Activated T-helper 9 cell treated with anti-CD3 and anti-CD28 coated beads, Interleukin-2, amount 50 U/mL, for 16 hours (primary cell): ENCODE data around the gene CSRNP3.
"Not testable (repeated sequence)": the region's sequence is repeated elsewhere in the genome, so short reads cannot be mapped to it uniquely, and the experiment has no call there.

Experiments
- DNase-seq: peaks from one replicate; pipeline ENCODE4 v3.0.0-alpha.2; 2020; ENCODE audit warnings: low read depth

Gene CSRNP3

GRCh38 chr2:165590999-165591398 lies 121.5 kb downstream of the CSRNP3 start:
- not testable (repeated sequence) for DNase-seq

GRCh38 chr2:165593081-165593480 lies 123.6 kb downstream of the CSRNP3 start:
- no peak for DNase-seq

- no peak for DNase-seq
These were observed 124.9 kb downstream of the CSRNP3 start for GRCh38 chr2:165594231-165594934.

- no peak for DNase-seq
These were observed 125.4 kb downstream of the CSRNP3 start for GRCh38 chr2:165594935-165595255.

GRCh38 chr2:165596788-165597187 lies 127.3 kb downstream of the CSRNP3 start:
- DNase-seq, result no peak

- no peak for DNase-seq
These were observed 131.8 kb downstream of the CSRNP3 start for GRCh38 chr2:165601065-165601830.

- no peak for DNase-seq
These were observed 132.5 kb downstream of the CSRNP3 start for GRCh38 chr2:165601928-165602521.

- DNase-seq, result no peak
These were observed 140.2 kb downstream of the CSRNP3 start for GRCh38 chr2:165609672-165610071.

- DNase-seq, result no peak
These were observed 141.1 kb downstream of the CSRNP3 start for GRCh38 chr2:165610591-165611029.

GRCh38 chr2:165617741-165618481 lies 148.4 kb downstream of the CSRNP3 start:
- DNase-seq, result no peak

GRCh38 chr2:165618806-165619205 lies 149.3 kb downstream of the CSRNP3 start:
- DNase-seq, result no peak

GRCh38 chr2:165621086-165621560 lies 151.6 kb downstream of the CSRNP3 start:
- no peak for DNase-seq

- no peak for DNase-seq
These were observed 153.7 kb downstream of the CSRNP3 start for GRCh38 chr2:165623161-165623560.

- DNase-seq, result no peak
These were observed 154.4 kb downstream of the CSRNP3 start for GRCh38 chr2:165623783-165624469.

GRCh38 chr2:165624470-165624800 lies 154.9 kb downstream of the CSRNP3 start:
- no peak for DNase-seq

- DNase-seq, result no peak
These were observed 158.0 kb downstream of the CSRNP3 start for GRCh38 chr2:165627470-165627869.

- DNase-seq, result no peak
These were observed 160.3 kb downstream of the CSRNP3 start for GRCh38 chr2:165629776-165630175.

GRCh38 chr2:165630236-165630635 lies 160.7 kb downstream of the CSRNP3 start:
- no peak for DNase-seq

- DNase-seq, result no peak
These were observed 161.6 kb downstream of the CSRNP3 start for GRCh38 chr2:165631089-165631488.

GRCh38 chr2:165632594-165632993 lies 163.1 kb downstream of the CSRNP3 start:
- no peak for DNase-seq

- DNase-seq, result no peak
These were observed 163.9 kb downstream of the CSRNP3 start for GRCh38 chr2:165633431-165633830.

- no peak for DNase-seq
These were observed 164.8 kb downstream of the CSRNP3 start for GRCh38 chr2:165634282-165634681.
